Measurements from ENCODE around the gene FAM110C.

DNA sequence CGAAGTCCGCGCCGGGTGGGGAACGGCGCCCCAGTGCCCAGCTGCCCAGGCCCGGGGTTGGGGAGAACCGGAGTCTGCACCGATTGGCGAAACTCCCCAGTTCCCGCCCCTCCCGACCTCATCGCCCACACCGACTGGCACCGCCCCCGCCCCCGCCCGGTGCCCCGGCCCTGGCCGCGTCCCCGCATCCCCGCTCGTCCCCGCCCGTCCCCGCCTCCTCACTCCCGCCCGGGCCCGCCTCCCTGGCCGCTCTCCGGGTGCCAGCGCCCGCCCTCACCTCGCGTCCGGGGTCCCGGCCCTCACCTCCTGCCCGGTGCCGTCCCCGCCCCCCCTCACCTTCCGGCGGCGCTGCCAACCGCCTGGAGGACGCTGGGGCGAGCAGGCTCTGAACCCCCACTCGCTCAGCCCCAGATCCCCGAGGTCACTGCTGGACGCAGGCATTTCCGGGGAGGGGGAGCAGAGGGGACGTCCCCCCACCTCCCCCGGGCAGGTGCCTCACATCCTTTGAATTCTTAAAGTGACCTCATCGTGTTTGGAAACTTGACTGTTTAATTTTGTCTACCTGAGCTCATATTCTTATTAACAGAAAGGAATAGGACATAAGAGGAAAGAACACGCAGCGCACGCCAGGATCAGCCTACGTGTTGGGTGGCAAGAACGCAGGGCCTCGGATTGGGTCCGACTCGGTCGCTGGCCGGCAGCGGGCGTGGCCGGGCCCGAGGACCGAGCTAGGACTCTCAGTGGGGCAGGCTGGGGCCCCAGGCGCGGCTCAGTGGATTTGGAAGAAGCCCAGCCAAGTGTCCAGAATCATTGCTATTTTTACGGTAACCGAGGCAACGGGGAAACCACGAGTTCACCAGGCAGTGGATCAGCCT lies at the start of gene FAM110C:
- TF ChIP-seq, protein P1, sequence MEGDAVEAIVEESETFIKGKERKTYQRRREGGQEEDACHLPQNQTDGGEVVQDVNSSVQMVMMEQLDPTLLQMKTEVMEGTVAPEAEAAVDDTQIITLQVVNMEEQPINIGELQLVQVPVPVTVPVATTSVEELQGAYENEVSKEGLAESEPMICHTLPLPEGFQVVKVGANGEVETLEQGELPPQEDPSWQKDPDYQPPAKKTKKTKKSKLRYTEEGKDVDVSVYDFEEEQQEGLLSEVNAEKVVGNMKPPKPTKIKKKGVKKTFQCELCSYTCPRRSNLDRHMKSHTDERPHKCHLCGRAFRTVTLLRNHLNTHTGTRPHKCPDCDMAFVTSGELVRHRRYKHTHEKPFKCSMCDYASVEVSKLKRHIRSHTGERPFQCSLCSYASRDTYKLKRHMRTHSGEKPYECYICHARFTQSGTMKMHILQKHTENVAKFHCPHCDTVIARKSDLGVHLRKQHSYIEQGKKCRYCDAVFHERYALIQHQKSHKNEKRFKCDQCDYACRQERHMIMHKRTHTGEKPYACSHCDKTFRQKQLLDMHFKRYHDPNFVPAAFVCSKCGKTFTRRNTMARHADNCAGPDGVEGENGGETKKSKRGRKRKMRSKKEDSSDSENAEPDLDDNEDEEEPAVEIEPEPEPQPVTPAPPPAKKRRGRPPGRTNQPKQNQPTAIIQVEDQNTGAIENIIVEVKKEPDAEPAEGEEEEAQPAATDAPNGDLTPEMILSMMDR (IDR thresholded peaks at IDR 0.05), result no peak
- no peak for TF ChIP-seq POLR2A (IDR thresholded peaks at IDR 0.05)

Measured in uterus (tissue), 2 donors.